ENCODE results near the gene GUCD1. TPM values are rescaled to one million over a fixed set of nuclear protein-coding genes. Genes with fewer than 3 reads are reported as not detected.
"Not testable (repeated sequence)": the region's sequence is repeated elsewhere in the genome, so short reads cannot be mapped to it uniquely, and the experiment has no call there.

GUCD1 gene
- total RNA-seq, 2 experiments from 2014 or later: 103 to 104 TPM

DNA sequence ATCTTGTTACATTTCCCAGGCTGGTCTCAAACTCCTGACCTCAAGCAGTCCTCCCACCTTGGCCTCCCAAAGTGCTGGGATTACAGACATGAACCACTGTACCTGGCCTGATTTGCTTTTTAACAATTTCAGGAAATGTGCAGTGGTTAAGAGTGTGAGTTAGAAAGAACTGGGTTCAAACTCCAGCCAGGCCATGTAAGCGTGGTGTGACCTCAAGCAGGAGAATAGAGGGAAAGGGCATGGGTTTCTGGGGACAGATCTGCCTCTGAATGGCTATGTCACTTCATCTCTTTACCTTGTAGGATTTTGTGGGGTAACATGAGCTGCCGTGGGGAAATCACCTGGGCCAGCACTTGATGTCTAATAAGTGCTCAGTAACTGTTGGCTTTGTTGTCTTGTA lies 10.1 kb upstream of the GUCD1 start:
- Mint-ChIP-seq H3K4me3 (no peak overlapping the region), H3K27me3 (no peaks in the 10 kb centered on the region), H3K9me3 (no peaks in the 10 kb centered on the region), H3K36me3 (peaks cover 8% of the 10 kb centered on the region), H3K4me1 (peaks cover 13% of the 10 kb centered on the region), H3K27ac (no peak overlapping the region)
- no peak for ATAC-seq (ENCODE audit: low read depth)
- DNase-seq: no peak
- POLR2A ChIA-PET: interaction anchor here (2.6 kb wide), 1 partner anchor 9 kb away, joined by 10 read pairs; the partner anchor contains the start of genes GUCD1 and SNRPD3

DNA sequence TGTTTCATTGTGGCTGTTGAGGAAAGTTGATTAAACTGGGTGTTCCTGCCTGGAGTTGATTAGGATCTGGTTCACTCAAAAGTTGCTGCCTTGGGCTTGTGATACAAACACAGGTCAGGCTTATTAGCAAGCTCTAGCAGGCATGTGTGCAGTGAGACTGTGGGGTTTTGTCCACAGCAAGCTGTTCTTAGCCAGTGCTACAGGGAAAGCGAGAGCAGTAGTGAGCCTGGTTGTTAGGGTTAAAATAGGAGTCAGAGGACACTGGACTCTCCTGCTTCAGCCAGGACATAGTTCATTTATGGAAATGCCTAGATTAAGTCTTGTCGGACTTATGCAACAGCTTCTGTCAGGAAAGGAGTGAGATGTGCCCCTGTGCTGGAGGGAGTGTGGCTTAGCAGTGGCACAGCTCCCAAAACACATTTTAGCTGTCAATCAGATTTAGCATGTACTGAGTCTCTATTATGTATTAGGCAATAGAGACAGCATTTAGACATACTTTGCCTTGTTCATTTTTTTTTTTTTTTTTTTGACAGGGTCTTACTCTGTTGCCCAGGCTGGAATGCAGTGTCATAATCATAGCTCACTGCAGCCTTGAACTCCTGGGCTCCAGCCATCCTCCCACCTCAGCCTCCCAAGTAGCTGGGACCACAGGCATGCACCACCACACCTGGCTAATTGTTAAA lies 9.6 kb upstream of the GUCD1 start:
- no peak for ATAC-seq (ENCODE audit: low read depth)
- no peaks in the 10 kb centered on the region for H3K9me3 Mint-ChIP-seq
- no peak for DNase-seq
- H3K27ac Mint-ChIP-seq: peak overlapping the region; percentile 31
- H3K4me1 Mint-ChIP-seq: peaks cover 13% of the 10 kb centered on the region
- POLR2A ChIA-PET: interaction anchor here (0.7 to 2.6 kb wide), 3 partner anchors 9 to 265 kb away, joined by 3 to 10 read pairs (median 3); partner anchors contain the start of genes GUCD1 and SNRPD3
- H3K4me3 Mint-ChIP-seq: no peak overlapping the region
- peaks cover 6% of the 10 kb centered on the region for H3K36me3 Mint-ChIP-seq
- H3K27me3 Mint-ChIP-seq: no peaks in the 10 kb centered on the region

DNA sequence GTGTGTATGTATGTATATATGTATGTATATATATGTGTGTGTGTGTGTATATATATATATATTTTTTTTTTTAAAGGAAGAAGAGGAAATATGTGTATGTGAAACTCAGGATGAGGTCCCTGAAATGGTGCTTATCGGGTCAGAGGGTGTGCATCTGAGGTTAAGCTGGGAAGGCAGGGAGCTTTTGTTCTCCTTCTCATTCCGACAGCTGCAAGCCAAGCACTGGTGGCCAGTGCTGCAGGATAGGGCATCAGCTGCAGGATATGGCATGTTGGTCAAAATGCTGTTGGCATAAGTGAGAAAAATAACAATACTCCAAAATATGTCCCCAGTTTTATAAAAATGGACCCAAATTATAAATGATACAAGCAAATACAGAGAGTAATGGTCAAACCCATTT lies 8.3 kb upstream of the GUCD1 start:
- Mint-ChIP-seq H3K4me3 (no peak overlapping the region), H3K27me3 (no peaks in the 10 kb centered on the region), H3K4me1 (peaks cover 22% of the 10 kb centered on the region), H3K36me3 (peaks cover 11% of the 10 kb centered on the region), H3K9me3 (no peaks in the 10 kb centered on the region), H3K27ac (no peak overlapping the region)
- DNase-seq (no peak), ATAC-seq (ENCODE audit: low read depth) (no peak)
- POLR2A ChIA-PET: interaction anchor here (0.8 kb wide), 1 partner anchor 12 kb away, joined by 3 read pairs; no protein-coding TSS in a partner anchor

DNA sequence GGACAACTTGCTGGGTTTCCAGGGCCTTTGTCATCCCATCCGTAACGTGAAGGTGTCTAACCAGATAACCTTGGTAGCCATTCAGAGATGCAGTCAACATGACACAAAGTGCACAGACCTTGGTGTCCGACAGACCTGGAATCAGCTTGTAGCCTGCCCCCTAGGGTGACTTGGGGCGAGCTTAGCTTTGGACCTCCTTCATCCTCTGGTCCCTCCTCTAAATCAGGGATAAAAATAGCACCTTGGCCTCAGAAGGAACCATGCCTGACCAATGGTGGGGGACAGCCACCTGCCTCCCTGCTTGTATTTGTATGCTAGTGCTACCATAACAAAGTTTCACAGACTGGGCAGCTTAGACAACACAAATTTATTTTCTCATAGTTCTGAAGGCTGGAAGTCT lies 4.5 kb upstream of the GUCD1 start:
- no peaks in the 10 kb centered on the region for H3K9me3 Mint-ChIP-seq
- peaks cover 30% of the 10 kb centered on the region for H3K4me1 Mint-ChIP-seq
- DNase-seq (no peak), ATAC-seq (ENCODE audit: low read depth) (no peak)
- no peak overlapping the region for H3K4me3 Mint-ChIP-seq
- POLR2A ChIA-PET: no interaction called here
- H3K36me3 Mint-ChIP-seq: peaks cover 14% of the 10 kb centered on the region
- no peak overlapping the region for H3K27ac Mint-ChIP-seq
- no peaks in the 10 kb centered on the region for H3K27me3 Mint-ChIP-seq

DNA sequence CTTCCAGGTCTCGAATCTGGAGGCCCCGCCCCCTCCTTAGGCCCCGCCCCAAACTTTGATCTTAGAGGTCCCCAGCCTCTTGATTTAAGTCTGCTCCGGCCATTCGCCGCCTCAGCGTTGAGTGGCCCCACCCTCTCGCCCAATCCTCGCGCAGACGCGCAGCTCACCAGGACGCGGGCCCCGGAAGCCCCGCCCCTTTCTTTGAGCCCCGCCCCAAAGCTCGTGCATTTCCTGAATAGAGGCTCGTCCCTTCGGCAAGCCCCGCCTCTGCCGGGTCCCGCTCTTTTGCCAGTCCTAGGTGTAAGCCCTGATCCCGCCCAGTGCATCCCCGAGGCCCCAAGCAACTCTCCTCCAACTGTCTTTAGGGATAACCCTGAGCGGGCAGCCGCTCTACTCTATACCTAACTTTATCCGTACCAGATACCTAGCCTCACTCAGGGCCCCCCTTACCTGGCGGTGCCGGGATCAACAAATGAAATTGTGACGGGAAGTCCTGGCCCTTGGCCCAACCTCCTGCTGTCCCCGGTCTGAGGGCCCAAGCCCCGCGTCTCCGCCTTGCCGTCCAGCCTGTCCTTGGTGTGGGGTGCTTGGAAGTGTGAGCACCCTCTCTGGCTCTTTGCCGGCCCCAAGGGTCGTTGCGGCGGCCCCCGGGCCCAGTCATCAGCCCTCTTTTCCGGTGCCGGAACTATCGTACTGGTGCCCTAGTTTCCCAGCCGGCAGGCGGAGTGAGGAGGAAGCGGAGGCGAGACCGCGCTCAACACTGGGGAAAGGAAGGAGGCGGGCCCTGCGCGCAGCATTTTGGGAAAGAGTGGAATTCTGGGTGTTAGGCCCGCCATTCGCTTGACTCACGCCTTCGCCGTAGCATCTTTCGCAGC lies 464 bp upstream of the GUCD1 start, which contains the start of gene SNRPD3:
Gene SNRPD3 (plus strand): TSS at position 835 of the 875 bp plus-strand sequence. CDS start 1,676 bp downstream, outside the sequence.
- POLR2A ChIA-PET: interaction anchor here (0.6 to 2.2 kb wide), 17 partner anchors 9 to 661 kb away, joined by 3 to 10 read pairs (median 4); partner anchors contain the start of gene MIF
- H3K9me3 Mint-ChIP-seq: no peaks in the 10 kb centered on the region
- DNase-seq: peak; percentile 96
- H3K4me1 Mint-ChIP-seq: peaks cover 37% of the 10 kb centered on the region
- peak within 1 kb of the TSS; percentile 100 for H3K4me3 Mint-ChIP-seq
- peaks cover 12% of the 10 kb centered on the region for H3K36me3 Mint-ChIP-seq
- ATAC-seq (ENCODE audit: low read depth): peak; percentile 88
- no peaks in the 10 kb centered on the region for H3K27me3 Mint-ChIP-seq
- peak within 1 kb of the TSS; percentile 94 for H3K27ac Mint-ChIP-seq

DNA sequence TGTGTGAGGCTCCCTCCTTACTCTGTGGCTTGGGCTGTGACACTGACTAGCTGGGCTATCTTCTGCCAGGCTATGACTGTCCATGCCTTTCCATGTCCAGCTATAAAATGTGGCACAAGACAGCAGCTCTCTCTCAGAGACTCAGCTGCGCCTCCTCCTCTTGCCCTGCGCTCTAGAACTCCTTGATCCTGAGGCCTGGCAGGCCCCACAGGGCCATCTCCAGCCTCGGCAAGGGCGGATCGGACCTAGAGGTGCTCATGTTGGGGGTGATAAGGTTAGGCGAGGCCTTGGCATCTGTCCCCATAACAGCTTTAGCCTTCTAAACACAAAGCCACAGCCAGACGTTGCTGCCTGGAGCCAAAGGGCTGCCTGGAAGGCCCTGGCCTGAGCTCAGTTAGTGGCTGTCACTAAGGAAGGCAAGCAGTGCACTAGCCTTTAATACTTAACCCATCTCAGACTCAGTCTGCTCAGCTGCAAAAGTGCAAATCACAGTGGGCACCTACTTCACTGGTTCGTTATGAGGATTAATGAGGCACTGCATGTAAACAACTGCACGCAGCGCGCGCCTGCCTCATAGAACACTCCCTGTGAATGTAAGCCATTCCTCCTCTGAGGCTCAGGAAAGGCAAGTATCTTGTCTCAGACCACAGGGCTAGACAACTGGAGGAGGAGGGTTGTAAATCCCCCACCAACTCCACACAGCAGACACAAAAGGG lies 1.2 kb downstream of the GUCD1 start:
- POLR2A ChIA-PET: interaction anchor here (1.0 kb wide), 1 partner anchor 14 kb away, joined by 3 read pairs; no protein-coding TSS in a partner anchor
- DNase-seq (no peak), ATAC-seq (ENCODE audit: low read depth) (no peak)
- Mint-ChIP-seq H3K27me3 (no peaks in the 10 kb centered on the region), H3K27ac (peak overlapping the region; percentile 98), H3K36me3 (peaks cover 11% of the 10 kb centered on the region), H3K4me1 (peaks cover 36% of the 10 kb centered on the region), H3K4me3 (peak overlapping the region; percentile 100), H3K9me3 (no peaks in the 10 kb centered on the region)

DNA sequence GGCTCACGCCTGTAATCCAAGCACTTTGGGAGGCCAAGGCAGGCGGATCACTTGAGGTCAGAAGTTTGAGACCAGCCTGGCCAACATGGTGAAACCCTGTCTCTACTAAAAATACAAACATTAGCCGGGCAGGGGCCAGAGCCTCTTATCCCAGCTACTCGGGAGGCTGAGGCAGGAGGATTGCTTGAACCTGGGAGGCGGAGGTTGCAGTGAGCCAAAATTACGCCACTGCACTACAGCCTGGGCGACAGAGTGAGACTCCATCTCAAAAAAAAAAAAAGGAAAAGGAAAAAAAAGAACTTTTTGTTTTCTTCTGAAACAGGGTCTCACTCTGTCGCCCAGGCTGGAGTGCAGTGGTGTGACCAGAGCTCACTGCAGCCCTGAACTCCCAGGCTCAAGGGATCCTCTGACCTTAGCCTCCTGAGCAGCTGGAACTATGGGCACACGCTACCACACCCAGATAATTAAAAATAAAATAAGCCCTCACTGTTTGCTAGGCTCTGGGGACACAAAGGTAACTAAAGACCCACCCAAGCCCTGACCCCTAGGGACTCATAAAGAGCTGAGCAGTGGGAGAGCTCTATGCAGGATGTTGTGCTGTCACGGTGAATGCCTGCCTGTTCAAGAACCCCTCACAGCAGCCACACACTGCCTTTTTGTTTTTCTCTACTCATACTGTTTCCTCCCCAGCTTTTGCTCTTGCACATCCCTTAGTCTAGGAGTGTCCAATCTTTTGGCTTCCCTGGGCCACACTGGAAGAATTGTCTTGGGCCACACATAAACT lies 2.2 kb downstream of the GUCD1 start:
- Mint-ChIP-seq H3K4me3 (peak overlapping the region; percentile 100), H3K27ac (peak overlapping the region; percentile 98), H3K4me1 (peaks cover 27% of the 10 kb centered on the region)
- ATAC-seq (ENCODE audit: low read depth); POLR2A ChIA-PET; DNase-seq; H3K27me3 Mint-ChIP-seq; H3K36me3 Mint-ChIP-seq; H3K9me3 Mint-ChIP-seq: not testable (repeated sequence)

DNA sequence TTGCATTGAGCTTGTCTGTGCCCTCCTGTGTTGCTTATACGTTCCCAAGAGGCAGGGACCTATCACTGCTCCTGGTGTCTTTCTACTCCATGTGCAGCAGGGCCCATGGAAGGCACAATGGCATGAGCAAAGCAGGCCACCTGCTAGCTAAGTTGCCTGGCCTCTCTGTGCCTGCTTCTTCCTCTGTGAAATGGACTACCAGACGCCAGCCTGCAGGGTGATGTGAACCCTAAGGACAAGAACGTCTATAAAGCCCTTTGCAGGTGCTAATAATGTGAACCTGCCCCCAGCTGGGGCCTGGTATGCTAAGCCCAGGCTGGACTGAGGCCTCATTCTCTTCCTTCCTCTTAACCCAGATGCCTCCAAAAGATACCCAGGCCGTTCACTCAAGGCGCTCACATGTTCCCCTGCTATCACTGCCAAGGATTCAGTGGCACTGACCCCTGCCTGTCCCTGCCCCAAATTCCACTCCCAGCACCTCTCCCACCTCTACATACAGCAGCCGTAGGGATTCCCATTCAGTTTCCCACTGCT lies 4.0 kb downstream of the GUCD1 start:
- Mint-ChIP-seq H3K9me3 (no peaks in the 10 kb centered on the region), H3K27ac (peak overlapping the region; percentile 65), H3K27me3 (no peaks in the 10 kb centered on the region), H3K36me3 (peaks cover 14% of the 10 kb centered on the region), H3K4me1 (peaks cover 20% of the 10 kb centered on the region), H3K4me3 (no peak overlapping the region)
- POLR2A ChIA-PET: interaction anchor here (1.2 kb wide), 1 partner anchor 13 kb away, joined by 3 read pairs; no protein-coding TSS in a partner anchor
- ATAC-seq (ENCODE audit: low read depth): no peak
- DNase-seq: no peak

DNA sequence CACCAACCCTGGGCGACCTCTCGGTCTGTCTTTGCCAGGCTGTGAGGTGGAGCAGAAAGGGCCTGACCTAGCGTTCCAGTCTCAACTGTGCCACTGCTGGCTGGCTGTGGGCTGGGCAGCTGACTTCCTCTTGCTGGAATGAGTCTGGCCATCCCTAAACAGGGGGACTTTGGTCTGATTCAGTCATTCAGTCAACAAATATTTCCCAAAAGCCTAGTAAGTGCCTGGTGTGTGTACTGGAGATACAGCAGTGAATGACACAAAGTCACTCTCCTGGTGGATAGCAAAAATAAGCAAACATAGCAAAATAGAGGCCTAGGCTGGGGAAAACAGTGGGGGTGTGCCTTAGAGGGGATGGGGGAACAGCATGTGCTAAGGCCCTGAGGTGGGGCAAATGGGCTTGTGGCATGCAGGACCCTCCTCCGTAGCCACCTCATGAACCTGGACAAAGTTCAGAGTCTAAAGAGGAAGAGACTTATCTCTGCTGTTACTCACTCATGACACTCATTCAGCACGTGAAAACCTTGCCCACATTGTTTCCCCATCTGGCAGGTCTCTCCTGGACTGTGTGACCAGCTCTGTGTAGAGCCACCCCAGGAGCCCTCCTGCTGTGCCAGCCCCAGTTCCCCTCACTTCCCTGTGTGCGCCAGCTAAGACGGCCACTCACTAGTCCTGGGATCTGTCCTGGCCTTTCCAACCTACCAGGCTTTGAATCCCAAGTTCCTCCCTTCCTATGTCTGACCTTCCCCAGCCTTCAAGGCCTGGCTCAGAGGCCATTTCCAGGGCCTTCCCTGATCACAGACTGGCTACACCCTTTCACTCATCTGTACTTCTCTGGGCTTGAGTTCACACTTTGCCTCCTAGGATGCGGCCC lies 4.7 kb downstream of the GUCD1 start:
- POLR2A ChIA-PET: interaction anchor here (0.6 to 1.2 kb wide), 2 partner anchors 9 to 14 kb away, joined by 3 to 4 read pairs; no protein-coding TSS in a partner anchor
- ATAC-seq (ENCODE audit: low read depth): no peak
- no peak for DNase-seq
- Mint-ChIP-seq H3K27ac (peak overlapping the region; percentile 65), H3K4me1 (peaks cover 20% of the 10 kb centered on the region), H3K27me3 (no peaks in the 10 kb centered on the region), H3K9me3 (no peaks in the 10 kb centered on the region), H3K4me3 (no peak overlapping the region), H3K36me3 (peaks cover 12% of the 10 kb centered on the region)

DNA sequence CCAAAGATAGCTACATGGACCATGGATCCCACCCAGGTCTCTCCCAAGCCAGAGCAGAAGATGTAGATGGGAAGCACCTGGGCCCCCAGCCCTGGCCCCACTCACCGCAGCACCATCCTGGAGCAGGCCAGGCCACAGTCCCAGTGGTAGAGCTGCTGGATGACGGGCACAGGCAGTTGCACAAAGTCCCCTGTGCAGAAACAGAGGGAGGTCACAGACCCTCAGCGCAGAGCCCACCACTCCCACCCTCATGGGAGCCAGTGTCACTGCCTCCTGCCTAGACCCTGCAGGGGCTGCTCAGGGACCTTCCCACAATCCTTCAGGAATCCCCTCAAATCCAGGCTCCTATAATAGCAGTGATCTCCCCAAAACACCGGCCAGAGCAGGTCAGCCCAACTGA lies 6.1 kb downstream of the GUCD1 start:
- POLR2A ChIA-PET: interaction anchor here (0.6 kb wide), 1 partner anchor 12 kb away, joined by 5 read pairs; no protein-coding TSS in a partner anchor
- no peak overlapping the region for H3K4me3 Mint-ChIP-seq
- H3K27ac Mint-ChIP-seq: peak overlapping the region; percentile 46
- H3K9me3 Mint-ChIP-seq: no peaks in the 10 kb centered on the region
- H3K36me3 Mint-ChIP-seq: peaks cover 12% of the 10 kb centered on the region
- no peak for ATAC-seq (ENCODE audit: low read depth)
- peaks cover 17% of the 10 kb centered on the region for H3K4me1 Mint-ChIP-seq
- DNase-seq: no peak
- no peaks in the 10 kb centered on the region for H3K27me3 Mint-ChIP-seq

DNA sequence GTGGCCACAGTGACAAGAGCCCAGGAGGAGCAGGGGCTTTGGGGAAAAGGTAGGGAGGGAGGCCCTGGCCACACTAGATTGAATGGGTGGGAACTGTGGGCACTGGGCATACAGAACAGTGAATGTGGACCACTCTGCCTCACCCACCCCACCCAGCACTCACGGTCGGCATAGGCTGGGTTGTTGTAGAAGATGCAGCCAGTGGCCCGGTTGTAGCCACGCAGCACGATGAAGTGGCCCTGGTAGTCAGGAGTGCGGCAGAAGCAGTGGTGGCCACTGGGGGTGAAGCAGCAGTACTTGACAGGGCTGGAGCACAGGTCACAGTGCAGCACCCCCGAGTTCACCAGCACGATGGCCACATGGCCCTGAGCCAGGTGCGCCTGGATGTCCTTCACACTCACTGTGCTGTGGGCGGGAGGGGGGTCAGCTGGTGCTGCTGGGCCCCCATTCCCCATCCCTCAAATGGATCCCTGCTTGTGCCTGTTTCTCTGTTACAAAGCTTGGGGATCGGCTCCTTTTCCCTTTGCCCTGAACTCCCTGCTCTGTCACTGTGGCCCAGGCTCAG lies 11.2 kb downstream of the GUCD1 start:
- no peak overlapping the region for H3K27ac Mint-ChIP-seq
- no peaks in the 10 kb centered on the region for H3K9me3 Mint-ChIP-seq
- no peak for DNase-seq
- POLR2A ChIA-PET: no interaction called here
- no peak for ATAC-seq (ENCODE audit: low read depth)
- H3K4me3 Mint-ChIP-seq: no peak overlapping the region
- H3K27me3 Mint-ChIP-seq: no peaks in the 10 kb centered on the region
- peaks cover 19% of the 10 kb centered on the region for H3K36me3 Mint-ChIP-seq
- H3K4me1 Mint-ChIP-seq: no peaks in the 10 kb centered on the region
